Measurements from ENCODE around the gene DAZAP1.
A peak's percentile ranks its signal among the peaks of the same experiment; 100 is the strongest.

The DAZAP1 gene

DNA sequence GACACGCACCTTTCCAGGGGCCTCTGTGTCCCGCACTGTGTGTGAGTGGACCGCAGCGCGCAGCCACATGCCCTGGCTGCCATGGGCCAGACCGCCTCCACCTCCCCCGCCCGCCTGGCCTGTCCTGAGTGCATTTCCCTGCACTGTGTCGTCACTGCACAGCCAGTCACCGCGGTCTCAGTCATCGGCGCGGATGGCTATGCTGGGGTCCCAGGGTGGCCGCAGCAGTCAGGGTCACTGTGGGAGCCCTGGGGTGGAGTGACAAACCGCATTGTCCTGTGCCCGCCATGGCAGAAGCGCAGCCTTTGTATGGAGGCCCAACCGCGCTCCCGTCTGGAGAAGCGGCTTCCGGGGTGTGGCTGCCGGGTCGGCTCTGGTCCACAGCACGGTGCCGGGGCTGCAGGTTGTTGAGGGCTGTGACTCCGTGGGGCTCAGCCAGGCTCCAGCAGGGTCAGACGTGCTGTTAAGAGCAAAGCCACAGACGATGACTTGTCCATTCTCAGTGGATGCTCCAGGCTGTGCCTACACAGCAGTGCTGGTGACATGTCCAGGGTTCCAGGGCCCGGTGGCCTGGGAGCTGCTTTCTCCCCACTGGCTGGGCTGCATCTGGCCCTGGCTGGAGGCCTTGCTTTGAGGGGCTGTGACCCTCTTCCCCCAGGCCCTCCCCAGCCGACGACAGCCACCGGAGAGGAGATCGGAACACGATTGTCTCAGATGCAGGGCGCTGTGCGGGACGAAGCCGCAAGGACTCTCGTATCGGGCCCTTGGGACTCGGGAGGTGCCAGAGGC is 30.0 kb upstream of the DAZAP1 start:
- DNase-seq (ENCODE audit: low read depth in 2 of 2) = no peak

DNA sequence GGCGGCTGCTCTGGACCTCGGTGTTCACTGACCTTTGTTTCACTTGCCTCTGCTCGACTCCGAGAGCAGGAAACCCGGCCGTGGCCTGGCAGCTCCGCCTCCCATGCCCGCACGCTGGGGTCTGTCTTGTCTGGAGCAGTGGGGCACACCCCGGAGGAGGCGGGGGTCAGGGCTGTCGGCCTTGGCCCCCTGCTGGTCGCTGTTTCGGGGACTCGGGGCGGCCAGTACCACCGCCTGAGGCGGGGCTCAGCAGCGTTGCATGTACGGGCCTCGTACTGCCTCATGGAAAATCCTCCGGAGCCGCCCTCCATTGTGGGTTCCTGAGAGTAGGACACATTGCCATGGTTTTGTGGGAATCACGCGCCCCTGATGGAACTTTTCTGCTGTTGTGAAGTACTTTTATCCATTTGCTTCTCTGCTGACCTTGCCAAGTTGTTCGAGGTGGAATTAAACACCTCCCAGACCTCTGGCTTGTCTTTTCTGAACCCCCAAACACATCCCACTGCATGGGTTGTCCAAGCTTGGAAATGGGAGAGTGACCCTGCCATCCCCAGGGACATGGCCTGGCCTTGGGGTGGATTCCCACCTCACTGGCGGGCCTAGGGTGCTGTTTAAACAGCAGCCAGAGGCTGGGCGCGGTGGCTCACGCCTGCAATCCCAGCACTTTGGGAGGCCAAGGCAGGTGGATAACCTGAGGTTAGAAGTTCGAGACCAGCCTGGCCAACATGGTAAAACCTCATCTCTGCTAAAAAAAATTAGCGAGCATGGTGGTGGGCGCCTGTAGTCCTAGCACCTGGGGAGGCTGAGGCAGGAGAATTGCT is 29.2 kb upstream of the DAZAP1 start:
- DNase-seq (ENCODE audit: low read depth in 2 of 2) = no peak

DNA sequence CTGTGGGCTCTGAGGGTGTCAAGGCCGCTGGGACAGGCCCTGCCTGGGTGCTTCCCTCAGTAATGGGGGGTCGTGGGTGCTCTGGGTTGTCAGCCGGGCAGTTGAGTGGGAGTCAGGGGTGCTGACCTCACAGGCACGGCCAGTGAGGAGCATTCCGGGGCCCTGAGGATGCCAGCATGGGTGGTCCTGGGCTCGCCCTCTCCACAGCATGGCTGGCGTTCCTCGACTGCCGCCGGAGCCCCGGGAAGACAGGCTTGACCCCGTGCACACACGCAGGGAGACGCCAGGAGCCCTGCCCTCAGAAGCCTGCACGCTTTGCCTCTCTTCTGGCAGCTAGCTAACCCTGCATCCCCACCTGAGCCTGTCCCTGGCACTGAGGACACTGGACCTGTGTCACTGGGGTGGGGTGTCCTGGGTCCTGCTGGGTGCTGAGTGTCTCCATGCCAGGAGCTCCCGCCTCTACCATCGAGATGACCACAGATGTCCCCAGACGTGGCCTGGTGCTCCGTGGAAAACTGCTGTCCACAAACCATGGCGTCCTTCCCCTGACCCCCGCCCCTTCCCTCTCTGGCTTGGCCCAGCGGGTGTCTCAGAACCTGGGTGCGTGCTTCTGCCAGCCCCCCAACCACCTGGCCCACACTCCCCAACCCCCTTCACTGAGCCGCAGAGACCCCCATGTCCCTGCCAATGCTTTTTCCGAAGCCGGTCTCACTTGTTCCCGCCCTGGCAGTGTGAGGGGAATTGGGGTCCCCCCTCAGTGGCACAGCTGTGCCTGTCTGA is 28.1 kb upstream of the DAZAP1 start:
- DNase-seq (ENCODE audit: low read depth in 2 of 2) = no peak

DNA sequence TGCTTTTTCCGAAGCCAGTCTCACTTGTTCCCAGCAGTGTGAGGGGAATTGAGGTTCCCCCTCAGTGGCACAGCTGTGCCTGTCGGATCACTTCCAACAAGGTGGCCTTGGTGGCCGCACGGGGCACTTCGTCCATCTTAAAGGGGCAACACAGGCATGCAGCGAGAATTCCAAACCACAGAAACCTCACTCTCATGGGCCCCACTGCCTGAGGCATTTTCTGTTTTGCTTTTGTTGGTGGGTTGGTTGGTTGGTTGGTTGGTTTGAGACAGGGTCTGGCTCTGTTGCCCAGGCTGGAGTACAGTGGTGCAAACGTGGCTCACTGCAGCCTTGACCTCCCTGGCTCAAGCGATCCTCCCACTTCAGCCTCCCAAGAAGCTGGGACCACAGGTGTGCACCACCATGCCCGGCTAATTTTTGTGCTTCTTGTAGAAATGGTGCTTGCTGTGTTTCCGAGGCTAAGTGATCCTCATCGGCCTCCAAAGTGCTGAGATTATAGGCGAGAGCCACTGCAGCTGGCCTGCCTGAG is 27.4 kb upstream of the DAZAP1 start:
- no peak for DNase-seq (ENCODE audit: low read depth in 2 of 2)

DNA sequence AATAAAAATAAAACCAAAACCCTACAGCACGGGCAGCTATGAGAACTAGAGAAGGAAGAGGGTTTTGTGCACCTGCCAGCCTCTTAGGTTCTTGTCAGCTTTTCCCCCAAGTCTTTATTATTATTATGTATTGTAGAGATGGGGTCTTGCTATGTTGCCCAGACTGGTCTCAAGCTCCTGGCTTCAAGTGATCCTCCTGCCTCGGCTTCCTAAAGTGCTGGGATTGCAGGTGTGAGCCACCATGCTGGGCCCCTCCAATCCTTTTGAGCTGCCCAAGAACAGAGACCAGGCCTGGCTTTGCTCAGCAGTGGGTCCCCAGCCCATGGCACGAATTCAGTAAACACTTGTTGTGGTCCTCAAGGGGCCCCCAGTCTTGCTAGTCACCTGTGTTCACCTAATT is 25.1 kb upstream of the DAZAP1 start:
- no peak for DNase-seq (ENCODE audit: low read depth in 2 of 2)

DNA sequence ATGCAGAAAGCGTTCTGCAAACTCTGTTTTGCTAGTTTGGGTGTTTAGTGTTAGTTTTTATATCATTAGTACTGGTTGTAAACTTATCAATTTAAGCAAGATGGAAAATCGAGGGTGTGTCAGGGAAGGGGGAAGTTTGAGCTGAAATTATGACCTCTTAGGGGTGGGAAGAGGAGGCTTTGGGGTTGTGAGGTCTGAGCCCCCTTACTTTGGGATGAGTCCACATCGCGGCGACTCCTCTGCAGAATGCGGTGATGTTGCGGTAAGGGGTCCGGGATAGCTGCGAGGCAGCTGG is 24.4 kb upstream of the DAZAP1 start:
- DNase-seq (ENCODE audit: low read depth in 2 of 2) = no peak

DNA sequence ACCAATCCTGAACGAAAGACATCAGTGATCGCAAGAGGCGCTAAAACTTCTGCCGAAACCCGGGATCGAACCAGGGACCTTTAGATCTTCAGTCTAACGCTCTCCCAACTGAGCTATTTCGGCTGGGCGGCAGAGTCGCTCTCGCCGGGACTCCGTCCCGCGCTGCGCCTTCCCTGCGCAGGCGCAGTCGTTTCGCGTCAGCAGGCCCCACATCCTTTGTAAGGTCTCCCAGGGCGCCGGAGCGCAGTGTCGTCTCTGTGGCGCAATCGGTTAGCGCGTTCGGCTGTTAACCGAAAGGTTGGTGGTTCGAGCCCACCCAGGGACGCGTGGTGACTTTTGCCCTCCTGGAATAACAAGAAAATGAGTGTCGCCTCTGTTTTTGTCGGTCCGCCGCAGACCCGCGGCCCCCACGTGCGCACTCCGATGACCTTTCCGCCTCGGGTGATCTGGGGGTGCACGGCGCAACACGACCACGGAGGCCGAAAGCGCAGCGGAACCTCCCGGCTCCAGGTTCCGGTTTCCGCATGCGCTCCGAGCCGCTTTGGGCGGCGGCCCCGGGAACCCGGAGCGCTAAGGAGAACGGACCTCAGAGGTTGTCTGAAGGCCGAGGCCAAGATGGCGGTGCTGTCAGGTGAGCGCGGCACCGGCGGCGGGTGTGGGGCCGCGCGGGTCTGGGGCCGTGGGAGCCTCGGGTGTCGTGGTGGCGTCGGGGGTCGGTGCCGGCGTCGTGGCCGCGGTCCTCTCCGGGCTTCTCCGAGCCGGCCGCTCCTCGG is 23.9 kb upstream of the DAZAP1 start, which contains the start of gene NDUFS7:
NDUFS7 (plus strand) TSS at position 596 of the 773 bp plus-strand sequence; CDS start at position 616, 20 bp downstream.
- DNase-seq (ENCODE audit: low read depth in 2 of 2) = peak; percentile 85 to 94

DNA sequence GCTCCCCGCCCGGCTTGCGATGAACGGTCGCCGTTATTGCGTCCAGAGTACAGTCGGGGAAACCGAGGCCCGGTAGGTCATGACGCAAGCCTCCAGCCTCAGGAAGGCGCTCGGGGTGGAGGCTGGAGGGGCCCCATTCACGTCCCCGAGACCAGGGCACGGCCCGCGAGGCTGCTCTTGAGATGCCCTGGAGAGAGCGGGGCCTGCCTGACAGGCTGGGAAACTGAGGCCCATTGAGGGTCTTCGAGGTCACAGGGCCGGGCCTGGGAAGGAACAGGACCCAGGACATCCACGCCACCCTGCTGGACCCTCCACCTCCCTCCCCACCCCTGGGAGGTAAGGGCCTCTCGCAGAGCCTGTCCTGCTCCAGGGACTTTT is 23.3 kb upstream of the DAZAP1 start:
- DNase-seq (ENCODE audit: low read depth in 2 of 2) = no peak

DNA sequence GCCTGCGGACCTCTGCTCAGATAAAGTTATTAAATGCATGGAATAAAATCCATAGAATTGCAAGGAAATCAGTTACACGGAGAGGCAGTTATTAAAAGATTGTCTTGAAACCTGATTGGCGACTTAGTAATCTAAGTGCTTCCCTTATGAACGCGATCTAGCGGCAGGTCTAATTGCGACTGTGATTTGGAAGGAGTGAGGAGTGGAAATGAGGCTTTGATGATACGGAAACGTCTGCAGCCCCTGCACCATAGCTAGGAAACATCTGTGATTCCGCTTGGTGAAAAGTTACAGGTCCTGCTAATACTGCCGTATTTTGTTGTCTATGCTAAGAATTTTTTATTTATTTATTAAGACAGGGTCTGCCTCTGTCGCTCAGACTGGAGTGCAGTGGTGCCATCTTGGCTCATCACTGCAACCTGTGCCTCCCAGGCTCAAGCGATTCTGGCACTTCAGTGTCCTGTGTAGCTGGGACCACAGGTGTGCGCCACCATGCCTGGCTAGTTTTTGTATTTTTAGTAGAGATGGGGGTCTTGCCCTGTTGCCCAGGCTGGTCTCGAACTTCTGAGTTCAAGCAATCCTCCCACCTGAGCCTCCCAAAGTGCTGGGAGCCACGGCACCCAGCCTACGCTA is 22.8 kb upstream of the DAZAP1 start:
- no peak for DNase-seq (ENCODE audit: low read depth in 2 of 2)

DNA sequence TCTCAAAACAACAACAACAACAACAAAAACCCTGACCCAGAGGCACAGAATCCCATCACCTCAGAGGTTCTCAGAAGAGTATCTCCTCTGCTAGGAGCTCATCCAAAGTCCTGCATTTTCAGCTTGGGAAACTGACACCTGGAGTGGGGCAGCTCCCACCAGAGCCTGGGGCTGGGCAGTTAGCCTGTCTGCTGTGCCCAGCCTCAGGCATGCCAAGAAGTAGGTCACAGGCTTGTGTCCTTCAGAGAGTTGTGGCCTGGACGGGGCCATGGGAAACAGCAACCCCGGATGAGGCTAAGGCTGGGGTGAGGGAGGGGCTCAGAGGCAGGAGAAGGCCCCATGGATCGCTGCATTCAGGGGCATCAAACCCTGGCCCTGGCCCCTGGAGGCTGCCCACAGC is 21.6 kb upstream of the DAZAP1 start:
- DNase-seq (ENCODE audit: low read depth in 2 of 2) = no peak

DNA sequence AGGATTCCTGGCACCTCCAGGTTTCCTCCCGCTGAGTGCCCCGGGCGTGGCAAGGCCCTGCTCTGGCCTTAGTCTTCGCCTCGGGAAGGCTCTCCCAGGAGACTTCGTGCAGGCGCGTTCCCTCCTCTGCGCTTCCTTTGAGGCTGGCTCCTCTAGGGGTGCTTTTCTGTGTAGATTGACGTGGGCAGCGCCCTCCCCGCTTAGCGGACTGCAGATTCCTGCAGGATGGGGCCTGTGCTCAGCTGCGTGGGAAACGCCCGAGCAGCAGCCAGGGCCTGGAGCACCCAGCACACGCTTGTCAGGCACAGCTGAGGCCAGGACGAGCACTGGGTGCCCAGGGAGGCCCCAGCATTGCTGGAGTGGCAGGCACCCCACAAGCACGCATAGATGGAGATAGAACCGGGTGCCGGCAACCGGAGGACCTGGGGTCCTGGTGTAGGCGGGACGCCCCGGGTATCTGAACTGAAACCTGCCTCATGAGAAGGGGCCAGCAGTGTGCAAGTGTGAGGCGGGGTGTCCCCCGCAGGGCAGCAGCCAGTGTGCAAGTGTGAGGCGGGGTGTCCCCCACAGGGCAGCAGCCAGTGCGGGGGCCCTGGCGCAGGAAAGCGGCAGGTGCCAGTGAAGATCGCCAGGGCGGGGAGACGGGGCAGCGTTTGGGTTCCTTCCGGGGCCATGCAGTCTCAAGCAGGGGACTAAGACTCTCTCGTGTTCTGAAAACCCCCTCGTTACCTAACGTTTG is 20.3 kb upstream of the DAZAP1 start:
- no peak for DNase-seq (ENCODE audit: low read depth in 2 of 2)

DNA sequence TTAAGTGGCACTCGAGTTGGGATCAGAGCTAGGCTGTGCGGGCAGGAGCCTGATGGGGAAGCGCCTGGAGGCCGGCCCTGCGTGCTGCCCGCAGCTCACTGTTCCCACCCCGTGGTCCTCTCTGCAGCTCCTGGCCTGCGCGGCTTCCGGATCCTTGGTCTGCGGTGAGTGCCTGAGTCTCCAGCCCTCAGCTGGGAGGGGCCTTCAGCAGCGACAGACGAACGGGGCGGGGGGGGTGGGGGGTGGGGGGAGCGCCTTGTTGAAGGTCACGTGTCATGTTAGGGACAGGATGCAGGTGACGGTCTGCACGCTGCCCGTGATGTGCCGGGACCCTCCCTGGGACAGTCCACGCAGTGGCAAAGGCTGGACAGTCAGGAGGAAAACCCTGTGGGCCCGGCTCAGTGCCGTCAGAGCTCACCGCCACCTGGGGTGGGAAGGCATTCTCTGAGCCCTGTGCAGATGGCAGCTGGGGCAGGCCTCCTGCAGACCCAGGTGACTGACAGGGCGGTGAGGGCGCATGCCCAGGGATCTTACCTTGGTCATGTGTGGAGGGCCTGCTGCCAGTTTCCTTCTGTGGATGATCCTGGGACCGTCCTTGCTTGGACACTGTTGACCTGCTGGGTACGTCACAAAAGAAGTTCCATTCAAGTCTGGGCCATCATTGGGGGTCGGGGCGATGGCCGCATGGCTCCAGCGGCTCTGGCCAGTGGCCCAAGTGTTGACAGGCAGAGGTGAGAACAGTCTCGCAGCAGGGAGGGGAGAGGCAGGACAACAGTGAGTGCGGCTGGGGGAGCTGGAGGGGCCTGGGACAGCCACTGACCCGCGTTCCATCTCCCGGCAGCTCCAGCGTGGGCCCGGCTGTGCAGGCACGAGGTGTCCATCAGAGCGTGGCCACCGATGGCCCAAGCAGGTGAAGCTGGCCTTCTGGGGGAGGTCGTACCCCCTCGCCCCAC is 19.4 kb upstream of the DAZAP1 start:
- DNase-seq (ENCODE audit: low read depth in 2 of 2) = no peak

DNA sequence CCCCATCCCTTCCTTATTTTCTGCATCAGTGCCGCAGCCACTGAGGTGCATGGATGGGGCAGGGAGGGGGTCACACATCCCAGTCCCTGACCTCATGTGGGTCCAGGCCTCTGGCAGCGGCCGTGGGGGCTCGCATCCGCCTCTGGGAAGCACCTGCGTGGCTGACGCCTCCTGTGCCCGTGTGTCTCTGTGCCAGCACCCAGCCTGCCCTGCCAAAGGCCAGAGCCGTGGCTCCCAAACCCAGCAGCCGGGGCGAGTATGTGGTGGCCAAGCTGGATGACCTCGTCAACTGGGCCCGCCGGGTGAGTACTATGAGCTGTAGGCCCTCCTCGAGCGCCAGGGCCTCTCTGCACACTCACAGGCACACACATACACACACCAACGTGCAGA is 18.8 kb upstream of the DAZAP1 start:
- no peak for DNase-seq (ENCODE audit: low read depth in 2 of 2)

DNA sequence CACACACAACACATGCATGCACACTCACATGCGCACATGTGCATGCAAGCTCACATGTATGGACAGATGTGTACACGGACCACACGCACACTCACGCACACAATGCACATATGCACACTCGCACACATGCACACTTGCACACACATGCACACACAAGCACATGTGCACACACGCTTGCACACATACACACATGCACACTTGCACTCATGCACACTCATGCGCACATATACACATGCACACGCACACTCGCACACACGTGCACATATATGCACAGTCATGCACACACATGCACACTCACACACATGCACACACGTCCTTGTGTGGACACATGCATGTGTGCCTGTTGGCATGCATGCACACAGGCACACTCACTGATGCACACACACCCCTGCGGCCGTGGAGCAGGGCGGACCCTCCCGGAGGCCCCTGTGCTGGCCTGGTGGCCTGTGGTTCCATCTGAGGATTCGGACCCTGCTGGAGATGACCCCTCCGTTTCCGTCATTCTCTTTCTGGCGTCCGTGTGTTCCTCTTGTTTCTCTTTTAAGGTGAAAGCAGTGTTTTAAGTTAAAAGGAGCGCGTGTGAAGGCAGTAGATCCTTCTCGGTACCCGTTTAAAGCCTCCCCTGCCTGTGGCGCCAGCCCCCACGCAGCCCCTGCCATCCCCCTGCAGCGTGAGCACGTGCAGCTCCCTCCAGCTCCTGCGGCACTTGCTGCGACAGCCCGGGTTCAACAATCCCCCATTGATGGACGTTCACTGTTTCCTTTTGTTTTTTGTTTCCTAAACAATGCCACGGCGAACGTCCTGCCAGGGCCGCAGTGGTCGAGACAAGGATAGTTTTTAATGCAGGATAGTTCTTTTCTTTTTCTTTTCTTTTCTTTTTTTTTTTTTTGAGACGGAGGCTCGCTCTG is 18.1 kb upstream of the DAZAP1 start:
- DNase-seq (ENCODE audit: low read depth in 2 of 2) = no peak

DNA sequence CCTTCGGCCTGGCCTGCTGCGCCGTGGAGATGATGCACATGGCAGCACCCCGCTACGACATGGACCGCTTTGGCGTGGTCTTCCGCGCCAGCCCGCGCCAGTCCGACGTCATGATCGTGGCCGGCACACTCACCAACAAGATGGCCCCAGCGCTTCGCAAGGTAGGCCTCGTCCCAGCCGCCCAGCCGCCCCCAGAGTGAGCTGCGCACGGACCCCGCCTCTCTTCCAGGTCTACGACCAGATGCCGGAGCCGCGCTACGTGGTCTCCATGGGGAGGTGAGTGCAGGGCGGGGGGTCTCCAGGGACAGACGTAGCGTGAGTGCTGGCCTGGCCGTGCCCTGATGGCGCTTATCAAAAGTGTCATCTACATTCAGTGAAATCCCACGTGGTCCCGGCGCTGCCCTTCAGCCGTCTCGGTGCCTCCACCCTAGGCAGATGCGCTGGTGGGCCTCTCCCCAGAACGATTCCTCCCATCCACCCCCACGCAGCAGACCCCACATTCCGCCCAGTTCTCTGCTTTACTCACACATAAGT is 16.4 kb upstream of the DAZAP1 start:
- DNase-seq (ENCODE audit: low read depth in 2 of 2) = no peak

DNA sequence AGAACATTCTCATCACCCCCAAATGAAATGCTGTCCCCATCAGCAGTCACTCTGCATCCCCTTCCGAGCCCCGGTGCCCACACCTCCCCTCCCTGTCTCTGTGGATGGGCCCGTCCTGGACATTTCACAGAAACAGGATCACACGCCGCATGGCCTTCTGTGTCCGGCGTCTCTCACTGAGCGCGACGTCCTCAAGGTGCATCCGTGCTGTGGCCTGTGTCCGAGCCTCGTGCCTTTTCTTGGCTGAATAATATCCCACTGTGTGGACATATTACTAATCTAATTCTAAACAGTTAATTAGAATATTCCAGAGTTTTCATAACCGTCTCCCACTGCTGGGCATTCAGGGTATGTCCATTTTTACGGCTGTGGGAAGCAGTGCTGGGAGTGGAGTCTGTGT is 15.0 kb upstream of the DAZAP1 start:
- DNase-seq (ENCODE audit: low read depth in 2 of 2) = no peak

DNA sequence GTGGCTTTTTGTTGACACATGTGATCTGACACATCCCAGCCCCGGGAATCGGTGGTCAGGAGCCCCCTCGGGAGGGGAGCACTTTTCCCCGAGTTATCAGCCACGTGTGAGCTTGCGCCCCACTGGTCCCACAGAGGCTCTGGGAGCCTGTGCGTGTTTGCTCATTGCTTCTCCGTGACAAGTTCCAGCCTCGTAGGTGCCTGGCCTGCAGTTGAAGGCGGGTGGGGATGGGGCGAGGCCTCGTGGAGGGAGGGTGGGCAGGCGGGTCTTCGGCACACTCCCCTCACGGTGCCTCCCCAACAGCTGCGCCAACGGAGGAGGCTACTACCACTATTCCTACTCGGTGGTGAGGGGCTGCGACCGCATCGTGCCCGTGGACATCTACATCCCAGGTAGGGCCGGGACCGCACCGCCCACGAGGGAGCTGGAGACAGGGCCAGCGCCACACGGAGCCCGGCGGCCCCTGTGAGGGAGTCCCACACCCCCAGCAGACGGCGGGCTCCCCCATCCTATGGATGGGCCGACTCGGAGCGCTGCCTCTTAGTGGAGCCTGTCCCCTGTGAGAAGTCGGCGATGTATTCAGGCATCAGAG is 14.4 kb upstream of the DAZAP1 start:
- no peak for DNase-seq (ENCODE audit: low read depth in 2 of 2)

All from stimulated activated CD4-positive, alpha-beta T cell treated with anti-CD3 and anti-CD28 coated beads, Interleukin-1b, Interleukin-23, amount 100 ng/mL, for 1 hour (primary cell).